IPS DF 6.9 (cell line): ENCODE data around the gene NR1H2.
A peak's percentile ranks its signal among the peaks of the same experiment; 100 is the strongest.

Experiments
- DNase-seq: peaks from one replicate; pipeline ENCODE4 v3.0.0-alpha.2; 2013; ENCODE audit warnings: low read depth, low spot score
- H3K27ac ChIP-seq: one replicate; pipeline ENCODE4 v1.5.1; 2013; ENCODE audit warnings: low read length, control low read depth
- H3K27me3 ChIP-seq: 2 replicates; pipeline ENCODE4 v1.6.1; 2013; ENCODE audit warnings: mild to moderate bottlenecking, low read length; ENCODE audit not compliant: control insufficient read depth, insufficient read depth
- H3K36me3 ChIP-seq: 2 replicates; pipeline ENCODE4 v1.6.1; 2013; ENCODE audit warnings: low read length; ENCODE audit not compliant: control insufficient read depth, insufficient read depth
- H3K4me1 ChIP-seq: 2 replicates; pipeline ENCODE4 v1.6.1; 2013; ENCODE audit warnings: low read length; ENCODE audit not compliant: control insufficient read depth, insufficient read depth
- H3K4me3 ChIP-seq: 2 replicates; pipeline ENCODE4 v1.5.1; 2013; ENCODE audit warnings: mild to moderate bottlenecking, low read length
- H3K9me3 ChIP-seq: 2 replicates; pipeline ENCODE4 v1.6.1; 2013; ENCODE audit warnings: low read length, inconsistent platforms; ENCODE audit not compliant: control insufficient read depth, insufficient read depth
- WGBS: extraction: QIAGEN DNeasy Blood & Tissue Kit; methylation state at CpG from one replicate; pipeline ENCODE4 v1.1.7; 2013; ENCODE audit warnings: mixed read lengths, missing lambda C conversion rate; ENCODE audit not compliant: insufficient read length, insufficient coverage; 5-methylcytosine and 5-hydroxymethylcytosine counted together

Gene NR1H2

DNA sequence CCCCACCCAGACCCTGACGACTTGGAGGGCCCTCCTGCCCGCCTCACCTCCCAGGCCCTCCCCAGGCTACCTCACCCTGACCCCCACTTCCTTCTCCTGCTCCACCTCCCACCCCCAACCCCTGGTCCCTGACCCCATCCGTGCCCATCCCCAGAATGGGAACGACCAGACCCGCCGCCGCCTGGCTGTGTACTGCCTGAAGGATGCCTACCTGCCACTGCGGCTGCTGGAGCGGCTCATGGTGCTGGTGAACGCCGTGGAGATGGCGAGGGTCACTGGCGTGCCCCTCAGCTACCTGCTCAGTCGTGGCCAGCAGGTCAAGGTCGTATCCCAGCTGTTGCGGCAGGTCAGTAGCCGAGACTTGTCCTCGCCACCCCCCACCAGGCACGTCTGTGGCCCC is 30.6 kb downstream of the NR1H2 start:
- Histone ChIP-seq H3K9me3 (no peaks in the 10 kb centered on the region), H3K4me3 (no peak overlapping the region), H3K27me3 (no peaks in the 10 kb centered on the region), H3K27ac (no peak overlapping the region), H3K36me3 (peaks cover 53% of the 10 kb centered on the region), H3K4me1 (no peaks in the 10 kb centered on the region)
- no peak for DNase-seq
- no CpG with 5 or more reads among the region's 19 CpGs for WGBS

DNA sequence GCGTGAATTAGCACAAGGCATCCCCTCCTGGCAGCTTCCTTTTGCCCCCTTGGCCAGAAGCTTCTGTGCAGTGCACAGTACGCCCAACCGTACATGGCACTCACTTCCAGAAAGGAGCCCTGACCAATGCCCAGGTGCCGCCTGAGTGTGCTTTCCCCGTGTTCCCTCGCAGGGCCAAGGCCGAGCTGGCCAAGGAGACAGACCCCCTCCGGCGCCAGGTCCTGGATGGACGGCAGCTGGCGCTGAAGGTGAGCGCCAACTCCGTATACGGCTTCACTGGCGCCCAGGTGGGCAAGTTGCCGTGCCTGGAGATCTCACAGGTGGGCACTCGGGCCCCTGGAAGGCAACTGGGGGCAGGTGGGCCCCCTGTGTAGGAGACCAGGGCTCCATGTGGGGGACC is 33.1 kb downstream of the NR1H2 start:
- peaks cover 37% of the 10 kb centered on the region for H3K36me3 ChIP-seq
- no peak overlapping the region for H3K4me3 ChIP-seq
- H3K4me1 ChIP-seq: no peaks in the 10 kb centered on the region
- DNase-seq: no peak
- H3K9me3 ChIP-seq: no peaks in the 10 kb centered on the region
- no peak overlapping the region for H3K27ac ChIP-seq
- no CpG with 5 or more reads among the region's 17 CpGs for WGBS
- H3K27me3 ChIP-seq: no peaks in the 10 kb centered on the region

DNA sequence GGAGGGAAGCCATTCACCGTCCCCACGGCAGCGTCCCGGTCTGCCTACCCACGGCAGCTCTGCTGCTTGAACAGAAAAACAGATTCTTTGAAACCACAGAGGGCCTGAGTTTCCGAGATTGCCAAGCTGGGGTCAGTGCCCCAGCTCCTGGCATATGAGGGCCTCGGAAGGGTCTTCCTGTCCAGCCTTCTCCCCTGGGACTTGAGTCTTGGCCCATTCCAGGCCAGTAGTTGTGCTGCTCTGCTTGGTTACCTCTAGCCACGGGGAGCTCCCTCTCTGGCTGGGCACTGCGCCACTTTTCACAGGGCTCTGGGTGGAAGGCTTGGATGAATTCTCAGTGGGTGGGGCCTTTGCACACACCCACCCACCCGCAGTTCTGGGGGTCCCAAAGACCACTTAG is 33.9 kb downstream of the NR1H2 start:
- peaks cover 35% of the 10 kb centered on the region for H3K36me3 ChIP-seq
- H3K27ac ChIP-seq: no peak overlapping the region
- WGBS: no CpG with 5 or more reads among the region's 10 CpGs
- no peaks in the 10 kb centered on the region for H3K4me1 ChIP-seq
- DNase-seq: no peak
- H3K9me3 ChIP-seq: no peaks in the 10 kb centered on the region
- no peaks in the 10 kb centered on the region for H3K27me3 ChIP-seq
- no peak overlapping the region for H3K4me3 ChIP-seq

DNA sequence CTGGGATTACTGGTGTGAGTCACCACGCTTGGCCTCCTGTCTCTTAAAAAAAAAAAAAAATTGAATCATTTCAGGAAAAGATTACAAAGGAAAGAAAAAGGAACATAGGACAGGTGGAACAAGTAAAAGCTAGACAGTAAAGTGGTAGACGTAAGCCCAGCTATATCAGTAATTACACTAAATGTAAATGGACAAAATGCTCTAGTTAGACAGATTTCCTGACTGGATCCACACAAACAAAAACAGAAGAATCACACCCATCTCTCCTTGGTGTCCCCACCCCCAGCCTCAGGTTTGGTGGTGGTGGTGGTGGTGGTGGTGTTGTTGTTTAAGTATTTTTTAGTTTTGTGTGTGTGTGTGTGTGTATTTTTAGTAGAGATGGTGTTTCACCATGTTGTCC is 36.2 kb downstream of the NR1H2 start:
- WGBS: no CpG with 5 or more reads among the region's 2 CpGs
- Histone ChIP-seq H3K27ac (no peak overlapping the region), H3K4me3 (no peak overlapping the region), H3K36me3 (peaks cover 20% of the 10 kb centered on the region), H3K9me3 (no peaks in the 10 kb centered on the region), H3K27me3 (no peaks in the 10 kb centered on the region), H3K4me1 (peaks cover 2% of the 10 kb centered on the region; the same call in 1 of the 2 replicates)
- DNase-seq: no peak

DNA sequence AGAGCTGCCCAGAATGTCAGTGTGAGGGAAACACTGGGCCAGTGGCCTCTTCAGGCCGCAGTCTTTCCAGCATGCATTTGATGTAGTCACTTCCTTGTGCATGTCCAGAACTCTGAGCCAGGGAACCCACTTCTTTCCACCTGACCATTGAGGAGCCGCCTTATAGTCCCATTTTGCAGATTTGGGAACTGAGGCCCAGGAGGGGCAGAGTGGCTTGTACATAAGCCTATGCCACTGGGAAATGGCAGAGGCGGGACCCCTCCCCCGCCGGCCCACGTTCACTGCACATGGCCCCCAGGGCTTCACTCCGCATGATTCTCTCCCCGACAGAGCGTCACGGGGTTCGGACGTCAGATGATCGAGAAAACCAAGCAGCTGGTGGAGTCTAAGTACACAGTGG is 36.8 kb downstream of the NR1H2 start:
- H3K27ac ChIP-seq: no peak overlapping the region
- H3K4me3 ChIP-seq: no peak overlapping the region
- no peaks in the 10 kb centered on the region for H3K27me3 ChIP-seq
- no peak for DNase-seq
- no CpG with 5 or more reads among the region's 13 CpGs for WGBS
- no peaks in the 10 kb centered on the region for H3K9me3 ChIP-seq
- H3K4me1 ChIP-seq: peaks cover 3% of the 10 kb centered on the region; the same call in 1 of the 2 replicates
- peaks cover 20% of the 10 kb centered on the region for H3K36me3 ChIP-seq

DNA sequence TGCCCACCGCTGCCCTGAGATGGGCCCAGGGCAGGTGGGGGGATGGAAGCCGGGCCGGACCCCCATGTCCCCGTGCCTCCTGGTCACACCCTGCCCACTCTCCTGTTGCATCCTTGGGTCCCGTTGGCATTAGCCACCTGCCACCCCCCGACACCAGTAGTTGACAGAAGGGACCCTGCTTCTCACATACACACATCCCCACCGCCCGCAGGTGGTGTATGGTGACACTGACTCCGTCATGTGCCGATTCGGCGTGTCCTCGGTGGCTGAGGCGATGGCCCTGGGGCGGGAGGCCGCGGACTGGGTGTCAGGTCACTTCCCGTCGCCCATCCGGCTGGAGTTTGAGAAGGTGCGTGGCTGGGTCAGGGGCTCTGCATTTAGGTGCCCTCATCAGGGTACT is 37.3 kb downstream of the NR1H2 start:
- no CpG with 5 or more reads among the region's 21 CpGs for WGBS
- peaks cover 20% of the 10 kb centered on the region for H3K36me3 ChIP-seq
- H3K9me3 ChIP-seq: no peaks in the 10 kb centered on the region
- H3K27ac ChIP-seq: no peak overlapping the region
- H3K4me3 ChIP-seq: no peak overlapping the region
- H3K4me1 ChIP-seq: peaks cover 3% of the 10 kb centered on the region; the same call in 1 of the 2 replicates
- H3K27me3 ChIP-seq: no peaks in the 10 kb centered on the region
- no peak for DNase-seq

DNA sequence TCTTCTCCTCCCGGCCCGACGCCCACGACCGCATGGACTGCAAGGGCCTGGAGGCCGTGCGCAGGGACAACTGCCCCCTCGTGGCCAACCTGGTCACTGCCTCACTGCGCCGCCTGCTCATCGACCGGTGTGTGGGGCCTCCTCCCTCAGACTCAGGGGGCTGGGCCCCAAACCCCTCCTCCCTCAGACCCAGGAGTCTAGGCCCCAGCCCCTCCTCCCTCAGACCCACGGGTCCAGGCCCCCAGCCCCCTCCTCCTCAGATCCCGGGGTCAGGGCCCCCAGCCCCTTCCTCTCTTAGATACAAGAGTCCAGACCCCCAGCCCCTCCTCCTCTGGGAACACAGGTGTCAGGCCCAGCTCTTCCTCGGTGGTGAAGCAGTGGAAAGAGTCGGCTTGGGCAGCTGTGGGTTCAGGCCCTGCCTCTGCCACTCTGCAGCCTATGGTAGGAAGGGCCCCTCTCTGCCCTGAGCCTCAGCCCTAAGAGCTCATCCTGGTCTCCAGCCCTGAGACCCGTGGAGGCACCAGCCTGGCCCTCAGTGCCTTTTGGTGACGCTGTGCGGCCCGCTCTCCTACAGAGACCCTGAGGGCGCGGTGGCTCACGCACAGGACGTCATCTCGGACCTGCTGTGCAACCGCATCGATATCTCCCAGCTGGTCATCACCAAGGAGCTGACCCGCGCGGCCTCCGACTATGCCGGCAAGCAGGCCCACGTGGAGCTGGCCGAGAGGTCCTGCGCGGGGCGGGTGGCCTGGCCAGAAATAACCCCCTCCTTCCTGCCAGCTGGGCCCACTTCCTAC is 38.8 kb downstream of the NR1H2 start:
- Histone ChIP-seq H3K4me1 (peaks cover 6% of the 10 kb centered on the region; the same call in 1 of the 2 replicates), H3K9me3 (no peaks in the 10 kb centered on the region), H3K36me3 (peaks cover 5% of the 10 kb centered on the region), H3K4me3 (no peak overlapping the region), H3K27me3 (no peaks in the 10 kb centered on the region), H3K27ac (no peak overlapping the region)
- DNase-seq: peak; percentile 67
- no CpG with 5 or more reads among the region's 37 CpGs for WGBS

DNA sequence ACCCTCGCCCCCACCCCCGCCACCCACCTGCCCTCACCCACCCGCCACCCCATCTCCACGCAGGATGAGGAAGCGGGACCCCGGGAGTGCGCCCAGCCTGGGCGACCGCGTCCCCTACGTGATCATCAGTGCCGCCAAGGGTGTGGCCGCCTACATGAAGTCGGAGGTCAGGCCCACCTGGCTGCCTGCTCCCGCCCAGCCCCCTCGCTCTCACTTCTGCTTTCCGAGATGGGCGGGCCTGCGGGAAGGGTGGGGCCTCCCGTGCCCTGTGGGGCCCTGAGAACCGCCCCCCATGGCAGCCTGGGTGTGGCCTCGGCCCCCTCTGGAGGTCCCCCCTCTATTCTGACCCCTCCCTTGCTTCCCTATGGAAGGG is 39.4 kb downstream of the NR1H2 start:
- WGBS: no CpG with 5 or more reads among the region's 22 CpGs
- Histone ChIP-seq H3K27me3 (no peaks in the 10 kb centered on the region), H3K4me1 (peaks cover 6% of the 10 kb centered on the region; the same call in 1 of the 2 replicates), H3K9me3 (no peaks in the 10 kb centered on the region), H3K36me3 (peaks cover 3% of the 10 kb centered on the region; the same call in 1 of the 2 replicates), H3K4me3 (no peak overlapping the region), H3K27ac (no peak overlapping the region)
- no peak for DNase-seq

DNA sequence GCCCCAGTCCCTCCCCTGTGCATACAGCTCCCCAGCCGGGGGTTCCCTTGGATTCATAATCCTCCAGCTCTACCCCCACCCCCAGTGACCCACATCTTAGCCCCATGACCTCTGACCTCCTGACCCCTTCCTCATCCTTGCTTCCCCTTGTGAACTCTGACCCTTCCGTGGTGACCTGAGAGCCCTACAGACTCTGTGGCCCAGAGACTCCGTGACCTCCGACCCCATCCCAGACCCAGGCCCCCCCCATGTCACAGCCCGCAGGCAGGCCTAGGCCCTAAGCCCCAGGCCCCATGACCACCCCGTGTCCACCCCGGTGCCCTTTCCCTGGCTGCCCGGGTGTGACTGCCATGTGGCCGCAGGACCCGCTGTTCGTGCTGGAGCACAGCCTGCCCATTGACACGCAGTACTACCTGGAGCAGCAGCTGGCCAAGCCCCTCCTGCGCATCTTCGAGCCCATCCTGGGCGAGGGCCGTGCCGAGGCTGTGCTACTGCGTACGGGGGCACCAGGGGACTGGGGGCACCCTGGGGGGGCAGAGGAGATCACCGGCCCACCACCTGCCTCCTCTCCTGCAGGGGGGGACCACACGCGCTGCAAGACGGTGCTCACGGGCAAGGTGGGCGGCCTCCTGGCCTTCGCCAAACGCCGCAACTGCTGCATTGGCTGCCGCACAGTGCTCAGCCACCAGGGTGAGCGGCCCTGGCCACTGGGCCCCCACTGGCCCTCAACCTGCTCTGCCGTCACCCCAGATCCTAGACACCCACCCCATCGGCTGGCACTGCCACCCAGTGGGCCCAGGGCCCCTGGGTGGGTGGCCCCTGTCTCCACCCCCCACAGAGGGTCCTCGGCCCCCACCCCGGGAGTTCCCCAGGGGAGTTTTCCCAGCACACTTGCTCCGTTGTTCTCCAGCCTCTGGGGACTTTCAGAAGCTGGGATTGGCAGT is 40.0 kb downstream of the NR1H2 start:
- Histone ChIP-seq H3K4me3 (no peak overlapping the region), H3K9me3 (no peaks in the 10 kb centered on the region), H3K27ac (no peak overlapping the region), H3K27me3 (no peaks in the 10 kb centered on the region), H3K36me3 (peaks cover 3% of the 10 kb centered on the region; the same call in 1 of the 2 replicates), H3K4me1 (peaks cover 6% of the 10 kb centered on the region; the same call in 1 of the 2 replicates)
- no peak for DNase-seq
- no CpG with 5 or more reads among the region's 35 CpGs for WGBS
